Stomach smooth muscle (tissue), 2 donors: ENCODE data around the gene PIEZO2.
"Not testable (repeated sequence)": the region's sequence is repeated elsewhere in the genome, so short reads cannot be mapped to it uniquely, and the experiment has no call there.

ENCODE experiments used
- H3K27ac ChIP-seq: one replicate; pipeline ENCODE4 v1.7.0; 2013; ENCODE audit warnings: mild to moderate bottlenecking, low read length, inconsistent platforms
- H3K27me3 ChIP-seq, 2 donors: one replicate each; pipeline ENCODE4 v1.7.0; 2013; ENCODE audit warnings: low read length in 2 of 2; ENCODE audit not compliant: insufficient read depth in 2 of 2, control insufficient read depth in 1 of 2
- H3K36me3 ChIP-seq, 2 donors: one replicate each; pipeline ENCODE4 v1.7.0; 2013; ENCODE audit warnings: low read length in 2 of 2; ENCODE audit not compliant: control insufficient read depth in 2 of 2, insufficient read depth in 2 of 2
- H3K4me1 ChIP-seq: one replicate; pipeline ENCODE4 v1.7.0; 2013; ENCODE audit warnings: low read length; ENCODE audit not compliant: control insufficient read depth, insufficient read depth
- H3K4me3 ChIP-seq, 2 donors: one replicate each; pipeline ENCODE4 v1.7.0; 2013; ENCODE audit warnings: low read length in 2 of 2
- H3K9ac ChIP-seq, 2 donors: one replicate each; pipeline ENCODE4 v1.7.0; 2013; ENCODE audit warnings: low read length in 2 of 2, mild to moderate bottlenecking in 1 of 2
- H3K9me3 ChIP-seq, 2 donors: one replicate each; pipeline ENCODE4 v1.7.0; 2013; ENCODE audit warnings: low read length in 2 of 2; ENCODE audit not compliant: control insufficient read depth in 2 of 2
- donor health status: healthy.
- donor health status: Pancreatic carcinoma.

Gene PIEZO2

DNA sequence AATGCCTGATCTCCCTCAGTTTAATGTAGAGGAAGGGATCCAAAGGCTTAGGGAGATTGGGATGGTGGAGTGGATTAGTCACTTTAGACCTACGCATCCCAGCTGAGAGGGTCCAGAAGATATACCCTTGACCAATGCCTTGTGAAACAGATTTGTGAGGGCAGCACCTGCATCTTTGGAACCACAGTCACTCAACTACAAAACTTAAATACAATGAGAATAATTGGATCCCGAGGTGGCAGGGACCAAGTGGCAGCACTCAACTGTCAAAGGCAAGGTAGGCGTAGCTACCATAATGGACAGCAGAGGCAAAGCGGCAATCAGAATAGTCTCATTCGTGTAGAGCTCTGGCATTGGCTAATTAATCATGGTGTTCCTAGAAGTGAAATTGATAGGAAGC, 20.3 kb downstream of the PIEZO2 start:
- not testable (repeated sequence) for H3K4me1 ChIP-seq, H3K9me3 ChIP-seq, H3K4me3 ChIP-seq, H3K9ac ChIP-seq, H3K27ac ChIP-seq, H3K27me3 ChIP-seq, H3K36me3 ChIP-seq

DNA sequence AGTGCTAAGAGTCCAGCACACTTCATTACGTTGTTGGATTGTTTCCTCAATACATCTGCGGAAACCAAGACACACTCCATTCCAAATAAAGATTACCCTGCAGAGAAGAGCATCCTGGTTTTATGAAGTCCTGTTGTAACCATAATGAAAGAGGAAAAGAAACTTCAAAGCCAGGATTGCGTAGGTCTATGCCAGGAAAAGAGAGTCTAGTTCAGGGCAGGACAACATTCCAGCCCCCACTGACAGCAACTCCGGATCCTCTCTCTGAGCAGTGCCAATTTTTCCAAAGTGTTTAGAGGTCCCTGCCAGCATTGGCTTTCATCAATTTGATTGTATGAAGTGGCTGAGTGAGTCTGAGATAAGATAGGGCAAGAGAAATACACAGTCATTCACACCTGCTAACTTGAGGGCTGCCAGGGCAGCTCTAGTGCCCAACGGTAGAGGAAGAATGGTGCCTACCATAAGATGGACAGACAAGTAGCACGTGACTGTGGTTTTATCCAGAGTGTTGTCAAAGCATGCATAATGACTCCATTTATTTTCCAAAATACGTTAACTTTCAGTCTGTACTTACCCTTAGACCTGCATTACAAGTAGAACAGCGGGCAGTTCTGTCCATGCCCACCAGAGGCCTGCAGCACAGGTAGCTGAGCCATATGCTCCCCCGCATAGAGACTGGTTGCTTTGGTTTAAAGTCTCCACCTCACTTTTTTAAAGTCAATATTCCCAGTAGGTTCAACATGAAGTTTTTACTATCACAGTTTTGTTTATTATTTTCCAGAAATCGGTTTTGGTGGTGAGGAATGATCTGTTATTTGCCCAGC, 23.7 kb downstream of the PIEZO2 start:
- H3K27ac ChIP-seq: no peak overlapping the region
- no peak overlapping the region for H3K4me3 ChIP-seq
- no peak overlapping the region for H3K9ac ChIP-seq
- no peaks in the 10 kb centered on the region for H3K36me3 ChIP-seq
- H3K27me3 ChIP-seq: no peaks in the 10 kb centered on the region
- H3K9me3 ChIP-seq: peaks cover 0 to 3% of the 10 kb centered on the region in 2 donors
- no peaks in the 10 kb centered on the region for H3K4me1 ChIP-seq

DNA sequence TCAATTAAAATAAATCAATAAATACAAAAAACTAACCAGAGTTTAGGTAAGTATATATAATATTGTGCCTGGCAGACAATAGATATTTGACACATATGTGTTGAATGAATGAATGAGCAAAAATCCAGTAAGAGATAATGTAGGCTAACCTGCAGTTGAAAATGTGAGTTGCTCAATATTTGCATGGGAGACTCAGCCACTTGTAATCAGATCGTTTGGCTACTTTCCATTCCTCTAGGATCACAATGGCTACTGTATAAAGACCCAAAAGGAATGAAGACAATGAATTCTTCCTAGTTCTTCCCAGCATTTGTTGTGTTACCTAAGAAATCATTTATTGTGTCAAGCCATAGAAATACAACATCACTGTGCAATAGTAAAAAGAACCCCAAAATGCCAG, 25.3 kb downstream of the PIEZO2 start:
- Histone ChIP-seq H3K9me3 (no peaks in the 10 kb centered on the region), H3K27ac (no peak overlapping the region), H3K4me3 (no peak overlapping the region), H3K27me3 (no peaks in the 10 kb centered on the region), H3K36me3 (no peaks in the 10 kb centered on the region), H3K4me1 (no peaks in the 10 kb centered on the region), H3K9ac (no peak overlapping the region)

DNA sequence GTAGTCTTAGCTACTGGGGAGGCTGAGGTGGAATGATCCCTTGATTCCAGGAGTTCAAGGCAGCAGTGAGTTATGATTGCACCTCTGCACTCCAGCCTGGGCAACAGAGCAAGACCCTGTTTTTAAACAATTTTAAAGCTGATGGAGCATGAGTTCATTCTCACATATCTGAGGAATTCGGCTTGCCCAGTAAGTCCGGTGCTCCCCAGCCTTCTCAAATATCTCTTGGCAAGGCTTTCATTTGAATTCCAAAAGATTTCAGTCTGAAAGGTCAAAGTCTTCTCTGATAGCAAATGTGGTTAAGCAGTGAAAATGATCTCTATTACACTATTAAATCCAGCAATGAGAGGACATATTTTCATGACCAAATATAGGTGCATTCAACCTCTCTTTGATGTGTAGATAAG, 27.9 kb downstream of the PIEZO2 start:
- Histone ChIP-seq H3K9ac (no peak overlapping the region), H3K36me3 (no peaks in the 10 kb centered on the region), H3K27me3 (no peaks in the 10 kb centered on the region), H3K9me3 (no peaks in the 10 kb centered on the region), H3K4me3 (no peak overlapping the region), H3K27ac (no peak overlapping the region), H3K4me1 (no peaks in the 10 kb centered on the region)

DNA sequence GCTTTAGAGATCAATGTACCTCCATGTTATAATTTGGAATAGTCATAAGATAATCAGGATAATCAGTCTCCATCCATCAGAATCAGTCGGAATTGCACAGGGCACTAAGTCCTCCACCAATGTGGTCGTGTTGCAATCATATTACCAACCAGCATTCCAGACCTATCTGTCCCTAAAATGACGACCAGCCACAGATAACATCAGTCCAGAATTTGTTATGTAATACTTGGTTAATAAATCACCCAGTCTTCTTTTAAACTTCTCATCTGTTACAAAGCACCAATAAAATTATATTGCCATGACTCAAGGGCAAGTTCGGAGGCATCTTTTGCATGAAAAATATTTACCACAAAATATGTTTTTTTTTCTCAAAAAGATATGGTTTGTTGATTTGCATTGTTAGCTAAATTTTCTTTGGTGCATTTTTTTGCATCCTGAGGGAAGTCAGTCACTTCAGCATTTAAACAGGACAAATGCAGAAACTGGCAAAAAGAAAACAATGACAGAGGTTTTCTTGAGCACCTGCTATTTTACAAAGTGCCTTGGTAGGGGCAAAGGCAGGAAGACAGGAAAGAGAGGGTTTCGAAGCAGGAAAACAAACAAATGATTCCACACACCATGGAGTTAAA, 29.3 kb downstream of the PIEZO2 start:
- H3K4me3 ChIP-seq: no peak overlapping the region
- no peaks in the 10 kb centered on the region for H3K36me3 ChIP-seq
- H3K9me3 ChIP-seq: no peaks in the 10 kb centered on the region
- no peaks in the 10 kb centered on the region for H3K4me1 ChIP-seq
- H3K27me3 ChIP-seq: no peaks in the 10 kb centered on the region
- no peak overlapping the region for H3K9ac ChIP-seq
- no peak overlapping the region for H3K27ac ChIP-seq

DNA sequence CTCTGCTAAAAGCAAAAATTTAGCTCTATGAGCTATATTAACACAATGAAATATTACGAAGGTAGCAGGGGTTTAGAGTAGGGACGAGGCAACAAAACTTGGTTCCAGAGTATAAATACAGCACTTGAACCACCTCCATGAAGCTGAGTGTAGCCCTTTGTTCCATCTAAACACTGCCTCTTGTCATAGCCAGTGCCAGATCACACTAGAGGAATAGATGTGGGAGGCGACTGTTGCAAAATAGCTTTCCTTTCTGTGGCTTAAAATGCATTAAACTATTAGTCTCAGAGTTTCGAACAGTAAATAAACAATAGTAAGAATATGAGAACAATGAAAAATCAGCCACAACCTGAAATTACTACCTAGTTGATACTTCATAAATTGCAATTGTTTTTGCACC, 29.8 kb downstream of the PIEZO2 start:
- H3K9ac ChIP-seq: no peak overlapping the region

DNA sequence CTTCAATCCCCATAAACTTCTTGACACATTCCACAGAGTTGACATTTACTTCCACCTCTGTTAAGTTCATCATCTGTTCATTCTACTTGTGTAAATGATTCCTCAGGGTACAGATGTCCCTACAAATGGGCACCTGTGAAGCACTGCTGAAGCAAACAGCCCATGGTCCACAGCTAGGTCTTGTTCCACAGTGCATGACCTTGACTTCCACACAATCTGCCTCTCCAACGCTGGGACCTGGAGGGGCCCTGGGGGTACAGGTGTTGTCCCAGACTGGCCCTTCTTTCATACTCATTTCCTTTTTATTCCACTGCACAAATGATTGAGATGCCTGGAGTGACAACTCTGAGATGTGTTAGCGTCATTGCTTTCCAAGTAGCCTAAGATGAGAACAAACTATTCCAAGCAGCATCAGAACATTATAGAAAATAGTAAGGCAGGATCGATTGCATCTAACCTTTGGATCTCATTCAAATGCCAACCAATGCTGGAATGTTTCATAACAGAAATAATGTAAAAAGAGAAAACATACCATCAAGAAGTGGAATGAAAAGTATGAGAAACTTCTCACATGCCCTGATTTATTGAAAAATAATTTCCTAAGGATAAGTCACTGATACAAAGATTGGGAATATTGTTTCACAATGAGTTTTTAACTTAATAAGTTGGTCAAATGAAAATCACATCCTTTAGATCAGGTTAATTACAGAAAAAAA, 31.2 kb downstream of the PIEZO2 start:
- H3K4me3 ChIP-seq: no peak overlapping the region
- no peak overlapping the region for H3K9ac ChIP-seq
- no peaks in the 10 kb centered on the region for H3K4me1 ChIP-seq
- no peaks in the 10 kb centered on the region for H3K27me3 ChIP-seq
- no peaks in the 10 kb centered on the region for H3K36me3 ChIP-seq
- H3K27ac ChIP-seq: no peak overlapping the region
- H3K9me3 ChIP-seq: no peaks in the 10 kb centered on the region

More for the DNA sequence above, 29.8 kb downstream of the PIEZO2 start:
- Histone ChIP-seq H3K4me3 (no peak overlapping the region), H3K27me3 (no peaks in the 10 kb centered on the region), H3K27ac (no peak overlapping the region), H3K36me3 (no peaks in the 10 kb centered on the region), H3K4me1 (no peaks in the 10 kb centered on the region), H3K9me3 (no peaks in the 10 kb centered on the region)

DNA sequence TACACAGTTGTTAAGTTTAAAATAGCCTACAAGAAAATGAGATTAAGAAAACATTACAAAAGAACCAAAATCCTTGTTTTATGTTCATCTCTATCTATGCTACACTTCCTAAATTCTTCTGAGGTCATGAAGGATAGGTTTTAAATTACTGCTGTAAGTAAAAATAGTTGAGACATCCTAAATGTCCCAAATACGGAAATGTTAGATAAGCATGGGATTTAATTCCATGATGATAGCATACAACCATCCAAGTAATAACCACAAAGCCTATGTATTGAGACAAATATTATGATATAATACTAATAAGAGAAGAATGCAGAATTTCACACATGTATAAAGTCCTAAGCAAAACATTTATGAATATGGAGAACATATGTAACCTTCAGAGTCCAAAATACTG, 34.1 kb downstream of the PIEZO2 start:
- H3K36me3 ChIP-seq: no peaks in the 10 kb centered on the region
- no peaks in the 10 kb centered on the region for H3K27me3 ChIP-seq
- H3K9ac ChIP-seq: no peak overlapping the region
- no peak overlapping the region for H3K27ac ChIP-seq
- H3K4me1 ChIP-seq: no peaks in the 10 kb centered on the region
- H3K9me3 ChIP-seq: peaks cover 0 to 2% of the 10 kb centered on the region in 2 donors
- H3K4me3 ChIP-seq: no peak overlapping the region

DNA sequence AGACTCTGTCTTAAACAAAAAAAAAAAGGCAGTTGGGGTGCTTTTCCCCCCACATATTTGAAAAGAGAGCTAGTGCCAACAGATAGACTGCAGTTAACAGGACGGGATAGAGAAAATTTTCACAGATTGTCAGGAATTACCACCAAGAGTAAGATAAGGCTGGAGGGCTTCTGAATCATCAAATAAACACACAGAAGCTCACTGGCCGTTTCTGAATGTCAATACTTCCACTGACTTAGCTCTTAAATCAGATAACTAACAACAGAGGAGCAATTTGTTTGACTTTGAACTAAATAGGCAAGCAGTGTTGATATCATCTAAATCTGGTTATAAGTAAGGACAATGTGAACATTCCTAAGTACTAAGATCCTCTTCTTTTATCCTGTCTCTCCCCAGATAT, 34.7 kb downstream of the PIEZO2 start:
- Histone ChIP-seq H3K27ac (no peak overlapping the region), H3K4me1 (no peaks in the 10 kb centered on the region)

DNA sequence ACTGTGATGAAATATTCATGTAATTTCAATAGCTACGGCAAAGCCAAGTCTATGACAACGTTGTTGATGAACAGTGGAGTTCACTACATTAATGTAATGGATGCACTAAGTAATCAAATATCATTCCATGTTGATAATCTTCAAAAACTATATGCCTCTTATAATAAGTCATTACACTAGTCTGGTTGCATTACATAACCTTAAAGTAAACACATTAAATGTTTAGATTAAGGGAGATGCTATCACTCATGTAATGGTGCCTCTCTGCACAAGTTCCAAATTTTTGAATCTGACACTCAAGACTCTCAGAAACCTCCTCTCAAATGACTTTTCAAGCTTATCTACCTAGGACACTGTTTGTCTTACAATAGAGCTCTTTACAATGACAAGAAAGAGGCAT, 35.4 kb downstream of the PIEZO2 start:
- no peaks in the 10 kb centered on the region for H3K36me3 ChIP-seq
- H3K4me3 ChIP-seq: no peak overlapping the region
- H3K27me3 ChIP-seq: no peaks in the 10 kb centered on the region
- H3K4me1 ChIP-seq: no peaks in the 10 kb centered on the region
- H3K9ac ChIP-seq: no peak overlapping the region
- H3K9me3 ChIP-seq: peaks cover 0 to 2% of the 10 kb centered on the region in 2 donors
- no peak overlapping the region for H3K27ac ChIP-seq

More for the DNA sequence above, 34.7 kb downstream of the PIEZO2 start:
- Histone ChIP-seq H3K9me3 (peaks cover 0 to 2% of the 10 kb centered on the region in 2 donors), H3K36me3 (no peaks in the 10 kb centered on the region), H3K4me3 (no peak overlapping the region), H3K9ac (no peak overlapping the region), H3K27me3 (no peaks in the 10 kb centered on the region)
